CD4-positive, alpha-beta T cell treated with Interleukin-4 for 4 hours (primary cell): ENCODE measurements around the gene NUAK1.

Experiments
- DNase-seq: peaks from one replicate; pipeline ENCODE4 v3.0.0-alpha.2; 2020

NUAK1 gene

DNA sequence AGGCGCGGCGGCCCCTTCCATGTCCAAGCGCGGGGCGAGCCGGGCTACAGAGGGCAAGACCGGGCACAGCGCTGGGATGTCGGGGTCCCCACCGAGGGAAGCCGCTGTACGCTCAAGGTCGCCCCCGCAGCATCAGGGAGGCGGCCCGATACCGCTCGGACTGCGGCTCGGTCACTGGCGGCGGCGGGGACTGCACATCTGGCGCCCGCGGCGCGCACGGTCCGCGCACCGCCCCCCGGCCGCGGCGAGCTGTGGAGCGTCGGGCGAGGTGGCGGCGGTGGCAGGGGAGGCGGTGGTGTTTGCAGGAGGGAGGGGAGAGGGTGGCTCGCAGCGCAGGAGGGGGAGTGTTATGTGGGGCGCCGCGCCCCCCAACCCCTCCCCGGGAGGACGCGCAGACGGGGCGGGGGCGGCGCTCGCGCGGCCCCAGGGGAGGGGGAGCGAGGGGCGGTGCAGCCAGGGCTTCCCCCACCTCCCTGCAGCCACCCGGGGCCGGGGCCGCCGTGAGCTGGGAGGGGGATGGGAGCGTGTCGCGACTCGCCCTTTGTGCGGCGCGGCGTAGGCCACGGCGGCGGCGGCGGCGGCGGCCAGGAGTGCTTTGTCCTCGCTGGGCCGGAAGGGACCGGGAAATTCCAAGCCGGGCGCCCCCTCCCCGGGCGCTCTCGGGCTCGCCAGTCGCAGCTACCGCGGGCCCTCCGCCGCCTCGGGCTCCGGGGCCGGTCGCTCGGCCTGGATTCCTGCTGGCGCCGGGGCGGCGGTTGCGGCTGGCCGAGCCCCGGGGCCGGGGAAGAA is at the start of gene NUAK1:
NUAK1 (minus strand) TSS at position 322 of the 789 bp plus-strand sequence; CDS start at position 21, 301 bp downstream.
- no peak for DNase-seq

DNA sequence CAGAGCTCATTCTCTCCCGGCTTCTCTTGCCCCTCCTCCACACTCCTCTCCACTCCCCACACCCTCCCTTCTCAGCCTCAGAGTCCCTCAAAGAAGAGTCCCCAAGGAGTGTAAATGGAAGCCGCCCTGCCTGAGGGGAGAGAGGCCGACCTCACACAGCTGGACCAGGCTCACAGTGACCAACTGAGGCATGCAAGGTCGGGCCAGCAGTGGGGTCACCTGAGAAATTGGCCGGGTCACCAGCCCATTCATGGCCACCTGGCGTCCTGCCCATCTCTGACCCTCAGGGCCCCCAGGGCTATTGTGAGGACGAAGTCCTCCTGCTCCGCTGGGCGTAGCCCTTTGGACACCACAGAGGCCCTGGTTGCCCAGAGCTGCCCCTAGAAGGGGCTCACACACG is 49.5 kb upstream of the NUAK1 start:
- DNase-seq: no peak

DNA sequence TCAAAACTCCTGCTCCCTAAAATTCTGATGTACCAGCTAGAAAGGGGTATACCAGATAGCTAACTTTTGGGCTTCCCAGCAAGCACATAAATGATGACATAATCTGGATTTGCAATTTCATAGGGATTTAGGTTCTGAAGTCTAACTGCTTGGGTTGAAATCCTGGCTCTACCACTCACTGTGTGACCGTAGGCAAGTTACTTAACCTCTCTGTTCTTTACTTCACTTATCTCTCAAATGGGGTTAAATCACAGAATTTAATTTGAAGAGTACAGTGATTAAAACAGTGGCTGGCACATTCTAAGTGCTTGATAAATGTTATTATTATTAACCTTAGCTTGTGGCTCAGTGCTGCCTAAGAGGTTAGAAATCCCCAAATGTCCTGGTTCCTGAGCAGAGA is 49.1 kb upstream of the NUAK1 start:
- no peak for DNase-seq

DNA sequence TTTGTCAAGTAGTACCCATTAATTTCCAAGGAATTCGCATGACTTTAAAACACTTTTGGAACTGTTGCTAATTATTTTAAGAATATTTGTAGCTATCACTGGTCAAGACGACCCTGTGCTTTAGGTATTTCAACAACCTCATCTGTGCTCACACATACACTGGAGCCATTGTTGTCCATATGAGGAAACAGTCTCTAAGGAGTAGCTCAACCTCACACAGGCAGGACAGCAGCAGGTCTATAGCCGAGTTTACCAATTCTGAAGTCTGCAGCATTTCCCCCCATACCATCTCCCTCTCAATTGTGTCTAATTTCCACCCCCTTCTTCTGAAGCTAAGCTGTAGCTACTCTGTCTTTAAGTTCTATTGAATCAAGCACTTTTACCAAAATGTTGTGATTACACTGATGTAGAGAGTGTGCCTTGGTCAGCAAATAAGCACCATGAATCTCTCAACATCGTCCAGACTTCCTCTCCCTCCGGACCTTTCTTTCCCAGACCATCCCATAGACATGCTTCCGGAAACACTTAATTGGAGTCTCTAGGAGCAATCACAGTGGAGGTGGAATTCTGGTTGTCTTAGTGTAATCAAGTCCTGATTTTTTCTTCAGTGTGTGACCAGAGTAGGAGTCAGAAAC is 48.5 kb upstream of the NUAK1 start:
- no peak for DNase-seq

DNA sequence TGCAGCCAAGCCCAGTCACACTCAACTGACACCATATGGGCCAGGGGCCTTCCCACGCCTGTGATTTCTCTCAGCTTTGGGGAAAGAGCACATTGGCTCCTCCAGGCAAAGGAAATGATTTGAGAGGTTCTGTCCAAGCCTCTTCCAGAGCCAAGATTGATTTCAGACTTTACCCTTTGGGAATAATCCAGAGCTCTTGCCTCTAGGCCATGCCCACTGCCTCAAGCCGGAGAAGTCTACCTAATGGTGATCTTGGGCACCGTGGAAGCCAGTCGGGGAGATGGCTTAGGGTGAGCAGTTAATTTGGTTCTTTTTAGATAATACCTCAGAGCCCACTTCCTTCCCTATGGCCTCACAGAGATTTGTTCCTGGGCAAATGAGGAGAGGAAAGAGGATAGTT is 45.0 kb upstream of the NUAK1 start:
- DNase-seq: no peak

DNA sequence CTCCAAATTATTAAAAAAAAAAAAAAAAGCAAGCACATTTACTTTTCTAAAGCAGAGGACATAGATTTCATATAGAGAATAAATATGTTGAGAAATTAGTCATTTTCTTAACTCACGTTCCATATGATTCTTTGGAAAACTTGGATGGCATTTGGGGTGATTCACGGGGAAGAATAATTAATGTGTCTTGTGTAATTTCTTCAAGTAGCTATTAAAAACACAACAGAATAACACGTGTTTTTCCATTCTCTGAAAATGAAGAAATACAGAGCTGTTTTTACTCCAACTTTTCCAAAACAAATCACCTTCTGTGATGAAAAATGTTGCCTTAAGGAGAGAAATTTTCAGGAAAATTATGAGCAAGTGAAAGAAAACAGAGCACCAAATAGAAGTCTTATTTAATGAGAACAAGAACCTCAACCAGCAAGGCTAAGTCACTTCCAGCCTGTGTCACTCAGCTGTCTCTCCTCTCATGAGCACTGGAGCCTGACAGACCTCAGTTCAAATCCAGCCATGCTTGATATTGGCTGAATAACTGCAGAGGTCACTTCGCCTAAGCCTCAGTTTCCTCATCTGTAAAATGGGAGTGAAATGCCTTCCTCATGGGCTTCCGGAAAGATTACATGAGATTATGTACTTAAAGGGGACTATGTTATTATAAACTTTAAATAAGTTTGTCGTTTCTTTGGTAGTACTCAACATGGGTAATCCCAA is 42.8 kb upstream of the NUAK1 start:
- no peak for DNase-seq

DNA sequence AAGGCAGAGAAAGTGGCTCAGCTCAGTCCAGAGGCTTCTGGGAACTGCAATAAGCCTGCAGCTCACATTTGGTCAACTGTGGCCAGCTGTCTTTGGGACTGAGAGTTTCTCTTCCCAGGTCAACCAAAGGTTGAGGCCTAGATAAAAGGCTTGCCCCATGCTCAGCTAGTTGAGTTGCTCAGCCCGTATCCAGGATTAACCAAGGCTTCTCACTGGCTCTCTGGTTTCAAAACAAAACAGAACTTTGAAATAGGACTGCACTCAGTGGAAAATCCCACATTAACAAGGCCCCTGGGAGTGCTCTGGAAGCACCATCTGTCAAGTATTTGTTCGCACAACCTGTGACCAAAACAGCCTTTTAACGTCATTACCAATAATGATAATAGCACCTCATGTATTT is 40.3 kb upstream of the NUAK1 start:
- DNase-seq: no peak

DNA sequence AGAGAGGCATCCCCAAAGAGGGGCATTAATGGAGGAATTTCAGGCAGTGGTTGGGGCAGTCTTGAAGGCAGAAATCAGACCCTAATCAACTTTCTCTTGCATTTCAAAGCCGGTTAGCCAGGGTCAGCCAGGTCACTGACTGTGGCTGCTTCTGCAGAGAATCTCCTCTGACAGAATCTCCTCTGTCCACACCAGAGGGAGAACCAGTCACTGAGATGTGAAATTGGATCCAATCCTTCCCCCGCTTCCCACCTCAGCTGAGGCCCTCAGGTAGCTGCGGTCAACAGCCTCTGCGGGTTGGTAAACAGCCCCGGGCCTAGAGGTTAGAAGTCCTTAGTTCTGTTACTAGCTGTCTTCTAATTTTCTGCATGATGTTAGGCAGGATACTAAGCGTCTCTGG is 39.8 kb upstream of the NUAK1 start:
- DNase-seq: no peak

DNA sequence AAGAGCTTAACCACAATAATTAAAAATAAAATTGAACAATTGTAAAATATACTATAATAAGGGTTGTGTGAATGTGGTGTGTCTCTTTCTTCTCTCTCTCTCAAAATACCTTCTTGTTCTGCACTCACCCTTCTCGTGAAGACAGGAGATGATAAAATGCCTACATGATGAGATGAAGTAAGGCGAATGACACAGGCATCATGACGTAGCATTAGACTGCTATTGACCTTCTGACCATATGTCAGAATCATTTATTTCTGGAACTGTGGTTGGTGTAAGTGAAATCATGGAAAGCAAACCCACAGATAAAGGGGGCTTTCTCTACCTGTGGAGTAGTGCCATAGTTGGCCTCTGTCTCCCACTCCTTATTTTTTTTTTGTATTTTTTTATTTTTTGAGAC is 37.8 kb upstream of the NUAK1 start:
- no peak for DNase-seq

DNA sequence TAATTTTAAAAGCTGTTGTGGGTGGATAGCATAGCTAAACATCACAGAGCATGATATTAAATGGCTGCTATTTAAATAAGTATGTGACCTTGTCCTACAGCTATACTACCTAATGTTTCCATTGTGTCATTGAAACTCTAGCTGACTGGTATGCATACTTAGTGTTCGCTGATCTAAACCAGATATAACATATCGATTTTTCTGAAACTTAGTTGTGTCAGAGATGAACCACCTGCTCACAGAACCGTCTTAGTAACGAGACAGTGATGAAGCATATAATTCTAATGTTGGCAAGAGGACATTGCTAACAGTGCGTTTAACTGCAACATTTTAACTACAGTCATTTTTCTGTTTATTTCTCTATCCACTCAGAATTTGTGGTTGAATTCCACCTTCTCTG is 36.1 kb upstream of the NUAK1 start:
- DNase-seq: no peak

DNA sequence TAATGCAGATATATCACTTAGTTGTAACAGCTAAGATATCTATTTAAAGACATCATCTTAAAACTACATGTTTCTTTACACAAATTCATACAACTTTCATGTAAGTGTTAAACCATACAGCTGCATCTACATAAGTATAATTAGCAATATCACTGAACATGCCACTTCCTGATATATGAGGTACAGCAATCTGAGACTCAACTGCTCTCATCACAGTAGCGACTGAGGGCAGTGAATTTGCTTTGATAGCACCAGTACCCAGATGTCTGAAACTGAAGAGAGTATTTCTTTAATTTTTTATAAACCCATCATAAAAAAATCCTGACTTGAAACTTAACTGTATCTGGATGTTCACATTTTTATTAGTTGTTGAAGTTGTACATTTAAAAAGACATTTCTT is 34.7 kb upstream of the NUAK1 start:
- DNase-seq: no peak

DNA sequence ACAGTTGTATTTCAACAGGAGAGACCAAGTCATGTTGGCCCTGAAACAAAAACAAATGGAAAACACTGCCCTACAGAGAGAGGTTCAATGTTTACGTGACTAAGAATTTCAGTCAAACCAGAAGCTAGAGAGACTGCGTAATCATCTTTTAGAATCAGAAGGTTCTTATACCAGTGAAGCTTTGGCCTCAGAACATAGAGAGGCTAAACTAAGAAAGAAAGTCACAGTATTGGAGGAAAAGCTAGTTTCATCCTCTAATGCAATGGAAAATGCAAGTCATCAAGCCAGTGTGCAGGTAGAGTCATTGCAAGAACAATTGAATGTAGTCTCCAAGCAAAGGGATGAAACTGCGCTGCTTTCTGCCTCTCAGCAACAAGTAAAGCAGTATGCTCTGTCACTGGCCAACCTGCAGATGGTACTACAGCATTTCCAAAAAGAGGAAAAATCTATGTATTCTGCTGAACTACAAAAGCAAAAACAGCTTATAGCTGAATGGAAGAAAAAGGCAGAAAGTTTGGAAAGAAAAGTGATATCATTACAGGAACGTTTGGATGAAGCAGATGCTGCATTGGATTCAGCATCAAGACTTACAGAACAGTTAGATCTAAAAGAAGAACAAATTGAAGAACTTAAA is 32.5 kb upstream of the NUAK1 start:
- no peak for DNase-seq

DNA sequence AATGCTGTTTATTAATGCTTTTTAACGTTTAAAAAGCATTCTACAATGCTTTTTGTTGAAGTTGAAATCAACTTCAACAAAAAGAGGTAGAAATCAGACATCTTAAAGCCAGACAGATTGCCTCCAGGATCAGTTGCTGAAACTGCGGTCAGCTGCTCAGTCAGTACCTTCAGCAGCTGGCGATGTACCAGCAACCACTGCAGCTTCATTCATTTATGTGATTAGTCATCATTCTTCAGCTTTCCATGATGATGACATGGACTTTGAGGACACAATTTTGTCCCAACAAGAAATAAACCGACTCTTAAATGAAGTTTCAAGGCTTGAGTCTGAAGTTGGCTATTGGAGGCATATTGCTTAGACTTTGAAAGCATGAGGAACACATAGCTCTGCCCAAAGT is 31.5 kb upstream of the NUAK1 start:
- DNase-seq: no peak

DNA sequence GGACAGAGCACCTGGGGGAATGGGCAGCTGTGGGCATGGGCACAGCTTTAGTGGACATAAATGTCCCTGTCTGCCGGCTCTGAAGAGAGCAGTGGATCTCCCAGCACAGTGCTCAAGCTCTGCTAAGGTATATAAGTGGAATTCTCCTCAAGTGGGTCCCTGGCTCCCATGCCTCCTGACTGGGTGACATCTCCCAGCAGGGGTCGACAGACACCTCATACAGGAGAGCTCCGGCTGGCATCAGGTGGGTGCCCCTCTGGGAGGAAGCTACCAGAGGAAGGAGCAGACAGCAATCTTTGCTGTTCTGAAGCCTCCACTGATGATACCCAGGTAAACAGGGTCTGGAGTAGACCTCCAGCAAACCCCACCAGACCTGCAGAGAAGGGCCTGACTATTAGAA is 25.0 kb upstream of the NUAK1 start:
- DNase-seq: no peak

DNA sequence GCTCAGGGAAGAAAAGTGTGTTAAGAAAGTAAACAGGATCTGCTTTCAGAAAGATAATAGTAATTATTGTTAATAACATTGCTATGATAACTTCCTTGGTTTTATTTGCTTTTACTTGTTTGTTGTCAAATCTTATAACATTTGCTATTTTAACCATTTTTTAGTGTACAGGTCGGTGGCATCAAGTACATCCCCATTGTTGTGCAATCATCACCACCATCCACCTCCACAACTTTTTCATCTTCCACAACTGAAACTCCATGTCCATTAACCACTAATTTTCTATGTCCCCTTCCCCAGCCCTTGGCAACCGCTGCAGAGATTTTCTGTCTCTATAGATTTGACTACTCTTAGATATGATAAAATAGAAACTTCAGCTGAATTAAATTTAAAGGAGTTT is 22.7 kb upstream of the NUAK1 start:
- DNase-seq: no peak

DNA sequence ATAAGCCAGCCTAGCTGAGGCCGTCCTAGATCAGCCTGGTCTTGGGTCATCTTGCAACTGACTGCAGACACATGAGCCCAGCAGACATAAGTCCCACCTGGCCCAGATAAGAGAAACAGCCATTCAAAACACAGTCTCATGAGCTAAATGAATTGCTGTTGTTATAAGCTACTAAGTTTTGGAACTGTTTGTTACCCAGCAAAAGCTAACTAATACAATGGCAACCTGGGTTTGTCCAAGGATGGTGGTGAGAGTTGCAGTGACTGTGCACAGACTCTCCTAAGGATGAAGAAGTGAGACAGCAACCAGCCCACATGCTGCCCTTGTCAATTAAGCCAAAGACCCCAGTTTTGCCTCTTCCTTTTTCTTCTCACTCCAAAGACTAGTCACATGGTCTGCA is 22.2 kb upstream of the NUAK1 start:
- DNase-seq: no peak

DNA sequence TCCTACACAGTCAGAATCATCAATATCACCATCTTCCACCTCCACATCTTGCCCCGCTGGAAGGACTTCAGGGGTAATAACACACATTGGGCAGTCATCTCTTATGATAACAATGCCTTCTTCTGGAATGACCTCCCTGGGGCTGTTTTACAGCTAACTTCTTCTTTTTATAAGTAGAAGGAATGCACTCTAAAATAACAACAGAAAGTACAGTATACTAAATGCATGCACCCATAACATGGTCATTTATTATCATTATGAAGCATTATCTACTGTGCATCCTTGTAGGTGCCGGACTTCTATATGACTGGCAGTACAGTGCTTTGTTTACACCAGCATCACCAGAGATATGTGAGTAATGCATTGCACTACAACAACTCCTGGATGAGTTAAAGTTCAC is 19.0 kb upstream of the NUAK1 start:
- DNase-seq: no peak

DNA sequence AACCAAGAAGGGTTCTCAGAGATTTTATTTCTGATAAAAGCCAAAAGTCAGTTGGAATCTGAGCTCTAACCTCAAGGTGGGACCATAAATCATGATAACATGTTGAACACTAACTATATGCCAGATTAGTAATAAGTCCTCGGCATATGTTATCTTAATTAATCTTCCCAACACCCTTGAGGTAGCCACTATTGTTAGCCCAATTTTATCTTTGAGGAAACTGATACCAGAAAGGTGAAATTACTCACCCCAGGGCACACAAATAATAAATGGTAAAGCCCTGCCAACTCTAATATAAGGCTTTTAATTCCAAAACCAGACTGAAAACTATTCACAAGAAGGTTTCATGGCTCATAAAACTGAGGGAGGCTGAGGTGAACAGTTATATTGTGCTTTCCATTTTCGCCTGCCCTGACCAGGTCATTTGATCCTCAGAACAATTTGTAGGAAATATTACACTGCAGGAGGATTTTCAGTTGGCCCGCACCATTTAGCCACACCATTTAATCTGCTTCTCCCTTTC is 16.1 kb upstream of the NUAK1 start:
- no peak for DNase-seq

DNA sequence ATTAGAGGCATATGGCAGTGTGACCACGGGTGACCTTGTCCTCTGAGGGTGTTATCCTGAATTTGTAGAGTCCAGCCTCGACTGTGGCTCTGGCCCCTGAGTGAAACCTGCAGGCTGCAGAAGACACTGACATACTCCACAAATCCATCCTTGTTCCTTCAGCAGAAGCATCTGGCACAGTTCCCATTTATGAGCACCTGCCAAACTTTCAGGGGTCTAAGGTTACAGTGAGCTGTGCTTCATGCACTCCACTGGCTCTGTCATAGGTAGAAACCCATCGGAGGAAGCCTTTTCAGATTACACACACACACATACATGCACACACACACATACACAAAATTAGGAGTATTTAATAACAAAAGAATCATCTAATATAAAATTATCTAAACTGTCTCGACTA is 13.6 kb upstream of the NUAK1 start:
- DNase-seq: no peak

DNA sequence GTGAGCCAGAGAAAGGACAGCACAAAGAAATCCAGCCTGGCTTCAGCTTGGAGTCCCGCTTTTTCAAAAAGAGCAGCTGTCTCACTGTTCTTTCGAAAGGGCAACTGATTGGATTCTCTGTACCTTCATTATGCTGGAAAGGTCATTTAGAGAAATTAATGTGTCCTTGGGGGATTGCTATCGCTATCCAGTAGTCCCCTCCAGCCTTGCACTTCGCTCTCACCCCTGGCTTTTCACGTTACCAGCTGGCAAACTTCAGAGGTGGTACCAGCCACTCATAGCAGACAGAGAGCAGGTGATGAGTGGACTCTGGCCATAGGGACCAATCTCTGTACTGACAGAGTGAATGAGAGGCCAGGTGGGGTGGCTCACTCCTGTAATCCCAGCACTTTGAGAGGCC is 11.8 kb upstream of the NUAK1 start:
- no peak for DNase-seq

DNA sequence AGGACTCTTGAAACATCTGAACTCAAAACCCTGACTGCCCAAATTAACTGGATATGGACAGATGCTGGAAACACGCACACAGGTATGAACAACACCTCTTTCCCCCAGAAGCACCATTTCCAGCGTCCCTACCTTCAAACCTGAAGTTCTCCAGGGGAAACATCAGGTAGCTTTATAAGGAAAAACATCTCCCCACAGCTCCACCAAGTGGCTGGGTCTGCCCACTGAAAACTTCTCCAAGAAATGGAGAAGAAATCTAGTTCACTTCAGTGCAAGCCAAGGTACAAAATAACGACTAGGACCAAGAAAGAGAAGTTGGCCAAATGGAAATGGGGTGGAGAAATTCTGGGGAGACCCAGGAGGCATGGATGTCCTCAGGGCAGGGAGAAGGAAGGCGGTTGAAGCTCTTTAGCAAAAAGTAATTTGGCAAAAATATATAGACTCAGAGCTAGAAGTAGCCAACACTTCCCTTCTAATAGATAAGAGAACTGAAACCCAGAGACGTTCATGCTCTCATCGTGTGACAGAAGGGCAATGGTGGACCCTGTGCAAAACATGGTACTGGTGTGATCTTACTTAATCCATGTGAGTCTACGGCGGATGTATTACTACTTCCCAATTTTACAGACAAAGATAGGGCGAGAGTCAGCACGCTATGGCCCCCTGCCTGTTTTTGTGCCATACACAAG is 10.5 kb upstream of the NUAK1 start:
- peak; percentile 5 for DNase-seq

DNA sequence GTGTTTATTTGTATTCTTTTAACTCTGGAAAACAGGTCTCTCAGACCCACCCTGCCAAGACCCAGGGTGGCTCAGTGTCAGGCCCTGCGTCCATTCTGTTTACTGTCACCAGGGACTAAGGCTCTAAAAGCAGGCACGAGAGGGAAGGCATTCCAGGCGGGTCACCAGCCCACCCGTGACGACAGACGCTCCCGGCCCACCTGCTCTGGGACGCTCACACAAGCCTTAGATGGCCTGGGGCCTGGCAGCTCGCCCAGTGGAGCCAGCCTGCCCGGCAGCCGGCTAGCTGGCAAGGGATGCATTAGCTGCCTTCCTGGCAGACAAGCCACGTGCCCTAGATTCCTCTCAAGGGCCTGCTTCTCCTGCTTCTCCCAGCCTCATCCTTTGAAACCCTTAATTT is 9.2 kb upstream of the NUAK1 start:
- no peak for DNase-seq

DNA sequence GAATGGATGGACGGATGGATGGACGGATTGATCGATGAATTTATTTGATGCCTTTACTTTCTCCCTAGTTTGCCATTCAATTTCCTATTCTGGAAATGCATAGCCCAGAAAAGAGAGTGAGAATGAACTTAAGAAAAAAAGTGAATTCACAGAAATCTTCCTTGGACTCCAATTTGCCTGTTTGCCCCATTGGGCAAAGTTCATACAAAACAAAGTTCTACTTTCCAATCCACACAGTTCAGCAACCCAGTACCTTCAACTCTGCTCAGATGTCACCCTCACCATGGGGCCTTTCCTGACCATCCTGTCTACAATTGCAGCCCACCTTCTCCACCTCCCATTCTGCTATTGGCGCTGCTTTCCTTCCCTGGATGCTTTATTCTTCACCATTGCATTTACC is 8.2 kb upstream of the NUAK1 start:
- no peak for DNase-seq
